Activated CD8-positive, alpha-beta memory T cell treated with anti-CD3 and anti-CD28 coated beads, Interleukin-2, amount 10 ng/mL, durations not matched to agents 7 days and 5 days (primary cell): ENCODE measurements around the gene DSC1. TPM values are rescaled to one million over a fixed set of nuclear protein-coding genes. Genes with fewer than 3 reads are reported as not detected.

Source experiments
- ATAC-seq: fragments of 150-1000 bp; cut with Tn5 transposase; one replicate; pipeline ENCODE4 v1.10.0; 2021; ENCODE audit warnings: moderate library complexity
- CTCF ChIA-PET: fragments of 350-600 bp; sonication (Branson Sonifier 250); formaldehyde crosslinking; loops from one replicate; lab custom pipeline; 2021; ENCODE audit warnings: antibody characterized with exemption; lab: Charles Lee
- DNase-seq: peaks from one replicate; pipeline ENCODE4 v3.0.0-alpha.2; 2020
- H3K27ac Mint-ChIP-seq: one replicate; pipeline ENCODE4 v1.8.0; 2021; ENCODE audit warnings: mild to moderate bottlenecking, mixed read lengths
- H3K27me3 Mint-ChIP-seq: one replicate; pipeline ENCODE4 v1.8.0; 2021; ENCODE audit warnings: mixed read lengths
- H3K36me3 Mint-ChIP-seq: one replicate; pipeline ENCODE4 v1.8.0; 2021; ENCODE audit warnings: mild to moderate bottlenecking, mixed read lengths
- H3K4me1 Mint-ChIP-seq: one replicate; pipeline ENCODE4 v1.8.0; 2021; ENCODE audit warnings: mixed read lengths
- H3K4me3 Mint-ChIP-seq: one replicate; pipeline ENCODE4 v1.8.0; 2021; ENCODE audit warnings: mild to moderate bottlenecking, moderate library complexity, mixed read lengths
- H3K9me3 Mint-ChIP-seq: one replicate; pipeline ENCODE4 v1.8.0; 2022; ENCODE audit warnings: low read depth, mixed read lengths
- total RNA-seq, 2 experiments: library from RNA; stranded (reverse); gene quantifications; one replicate each; pipeline ENCODE4 v1.2.3, GENCODE V29; 2021

Gene DSC1
- total RNA-seq, 2 experiments from 2014 or later = not detected

- no peak overlapping the region for H3K27ac Mint-ChIP-seq
- no peak for DNase-seq
- no peaks in the 10 kb centered on the region for H3K27me3 Mint-ChIP-seq
- no peak for ATAC-seq
- H3K4me3 Mint-ChIP-seq = no peak overlapping the region
- H3K36me3 Mint-ChIP-seq = no peaks in the 10 kb centered on the region
- H3K9me3 Mint-ChIP-seq = peaks cover 5% of the 10 kb centered on the region
- no peaks in the 10 kb centered on the region for H3K4me1 Mint-ChIP-seq
- CTCF ChIA-PET = no interaction called here
Observed at GRCh38 chr18:31079973-31080372, 82.7 kb downstream of the DSC1 start.

Other genes starting within 250 kb of the DSC1 start
- gene DSC3, start 120.1 kb downstream of the DSC1 start, total RNA-seq = not detected
- not detected for gene DSC2, start 60.4 kb downstream of the DSC1 start, total RNA-seq
- gene DSG1, start 155.3 kb upstream of the DSC1 start, total RNA-seq = not detected
- gene DSG4, start 213.9 kb upstream of the DSC1 start, total RNA-seq = not detected